HG02840 (cell line): ENCODE results near the gene LCN6.
"Not testable (repeated sequence)": the region's sequence is repeated elsewhere in the genome, so short reads cannot be mapped to it uniquely, and the experiment has no call there.

ENCODE experiments used
- ATAC-seq: cut with Tn5 transposase; IDR thresholded peaks from one replicate; pipeline ENCODE4 v1.9.1; 2021; ENCODE audit warnings: mild to moderate bottlenecking, moderate library complexity, moderate number of reproducible peaks; ENCODE audit not compliant: unreplicated experiment, low FRiP score

LCN6 gene

GRCh38 chr9:136748201-136748600 is at the start of gene LCN6:
TSS of gene LCN6 (minus strand) at chr9:136748525. CDS start at chr9:136748483, 42 bp downstream.
- ATAC-seq = no peak

DNA sequence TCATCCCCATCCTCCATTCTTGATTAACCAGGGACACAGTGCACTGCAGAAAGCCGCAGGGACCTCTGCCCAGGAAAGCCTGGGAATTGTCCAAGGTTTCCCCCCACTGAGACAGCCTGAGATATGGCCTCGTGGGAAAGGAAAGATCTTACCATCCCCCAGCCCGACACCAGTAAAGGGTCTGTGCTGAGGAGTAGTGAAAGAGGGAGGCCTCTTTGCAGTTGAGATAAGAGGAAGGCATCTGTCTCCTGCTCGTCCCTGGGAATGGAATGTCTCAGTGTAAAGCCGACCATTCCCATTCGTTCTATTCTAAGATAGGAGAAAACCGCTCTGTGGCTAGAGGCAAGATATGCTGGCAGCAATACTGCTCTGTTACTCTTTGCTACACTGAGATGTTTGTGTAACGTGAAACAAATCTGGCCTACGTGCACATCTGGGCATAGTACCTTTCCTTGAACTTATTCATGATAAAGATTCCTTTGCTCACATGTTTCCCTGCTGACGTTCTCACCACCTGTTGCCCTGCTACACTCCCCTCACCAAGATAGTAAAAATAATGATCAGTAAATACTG is 48.5 kb upstream of the LCN6 start:
- not testable (repeated sequence) for ATAC-seq

- ATAC-seq = no peak
Observed at GRCh38 chr9:136796238-136796774, 48.0 kb upstream of the LCN6 start, which contains the start of gene CCDC183. TSS of gene CCDC183 (plus strand) at chr9:136796338. CDS start at chr9:136796398, 60 bp downstream.

DNA sequence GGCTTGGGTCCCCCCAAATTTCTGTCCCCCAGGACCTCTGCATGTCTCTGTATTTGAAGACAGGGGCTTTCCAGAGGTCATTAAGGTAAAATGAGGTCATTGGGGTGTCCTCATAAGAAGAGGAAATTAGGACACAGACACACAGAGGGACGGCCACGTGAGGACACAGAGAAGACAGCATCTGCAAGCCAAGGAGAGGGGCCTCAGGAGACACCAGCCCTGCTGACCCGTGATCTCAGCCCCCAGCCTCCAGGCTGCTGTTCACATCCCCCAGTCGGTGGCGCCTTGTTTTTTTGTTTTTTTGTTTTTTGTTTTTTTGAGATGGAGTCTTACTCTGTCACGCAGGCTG is 46.6 kb upstream of the LCN6 start:
- no peak for ATAC-seq

DNA sequence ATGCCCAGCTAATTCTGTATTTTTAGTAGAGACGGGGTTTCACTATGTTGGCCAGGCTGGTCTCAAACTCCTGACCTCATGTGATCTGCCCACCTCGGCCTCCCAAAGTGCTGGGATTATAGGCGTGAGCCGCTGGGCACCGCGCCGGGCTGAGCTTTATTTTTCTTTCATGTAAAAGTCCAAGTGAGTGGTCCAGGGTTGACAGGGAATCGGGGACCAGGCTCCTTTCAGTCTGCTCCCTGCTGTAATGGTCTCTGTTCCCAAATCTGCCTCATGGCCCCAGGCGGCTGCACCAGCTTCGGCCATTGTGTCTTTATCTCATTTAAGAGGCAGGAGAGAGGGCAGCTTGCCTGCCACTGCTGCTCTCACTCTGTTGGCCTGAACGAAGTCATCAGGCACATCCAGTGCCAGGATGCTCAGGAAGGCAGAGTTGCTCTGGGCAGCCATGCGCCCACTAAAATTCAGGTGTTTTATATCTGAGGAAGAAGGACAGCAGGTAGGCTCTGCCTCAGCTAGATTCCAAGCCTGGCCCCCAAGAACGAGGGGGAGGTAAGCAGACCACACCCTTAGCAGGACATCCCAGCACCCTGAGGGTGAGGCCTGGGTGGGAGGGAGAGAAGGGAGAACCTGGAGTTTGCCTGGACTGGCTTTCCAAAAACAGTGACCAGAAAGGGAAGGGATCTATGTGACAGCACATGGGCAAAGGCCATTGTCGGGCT is 46.1 kb upstream of the LCN6 start:
- no peak for ATAC-seq

DNA sequence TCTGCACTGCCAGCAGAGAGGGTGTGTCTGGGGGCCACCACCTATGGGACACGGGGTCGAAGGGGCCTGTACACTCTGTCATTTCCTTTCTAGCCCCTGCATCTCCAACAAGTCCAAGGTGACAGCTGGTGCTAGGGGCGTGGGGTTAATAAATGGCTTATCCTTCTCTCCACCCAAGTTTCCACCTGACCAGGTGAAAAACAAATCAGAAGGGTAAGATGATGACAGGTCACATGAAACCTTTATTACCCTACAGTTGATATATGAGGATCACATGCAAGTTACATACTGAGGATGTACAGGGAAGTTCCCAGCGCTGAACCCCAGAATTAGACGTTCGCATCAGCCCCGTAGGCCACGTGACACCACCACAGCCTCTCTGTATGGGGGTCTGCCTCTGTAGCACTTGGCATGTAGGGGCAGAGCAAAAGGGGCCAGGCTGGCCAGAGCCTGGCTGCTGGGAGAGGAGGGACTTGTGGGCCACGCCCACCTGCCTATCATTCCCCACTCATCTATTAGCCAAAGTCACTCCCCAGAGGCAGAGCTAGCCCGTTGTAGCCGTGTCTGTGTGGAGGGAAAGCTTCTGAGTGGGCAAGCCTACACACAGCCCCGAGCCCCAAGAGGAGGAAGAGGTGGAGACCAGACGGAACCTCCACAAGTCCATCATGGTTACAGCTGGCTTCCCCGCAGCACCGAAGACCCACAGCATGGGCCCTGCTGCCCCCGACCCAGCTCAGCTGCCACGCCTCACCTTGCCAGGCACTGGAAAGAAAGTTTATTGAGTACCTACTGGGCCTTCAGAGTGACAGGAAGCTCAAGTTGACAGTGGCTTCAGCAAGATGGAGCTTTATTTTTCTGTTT is 45.0 kb upstream of the LCN6 start:
- ATAC-seq = no peak

DNA sequence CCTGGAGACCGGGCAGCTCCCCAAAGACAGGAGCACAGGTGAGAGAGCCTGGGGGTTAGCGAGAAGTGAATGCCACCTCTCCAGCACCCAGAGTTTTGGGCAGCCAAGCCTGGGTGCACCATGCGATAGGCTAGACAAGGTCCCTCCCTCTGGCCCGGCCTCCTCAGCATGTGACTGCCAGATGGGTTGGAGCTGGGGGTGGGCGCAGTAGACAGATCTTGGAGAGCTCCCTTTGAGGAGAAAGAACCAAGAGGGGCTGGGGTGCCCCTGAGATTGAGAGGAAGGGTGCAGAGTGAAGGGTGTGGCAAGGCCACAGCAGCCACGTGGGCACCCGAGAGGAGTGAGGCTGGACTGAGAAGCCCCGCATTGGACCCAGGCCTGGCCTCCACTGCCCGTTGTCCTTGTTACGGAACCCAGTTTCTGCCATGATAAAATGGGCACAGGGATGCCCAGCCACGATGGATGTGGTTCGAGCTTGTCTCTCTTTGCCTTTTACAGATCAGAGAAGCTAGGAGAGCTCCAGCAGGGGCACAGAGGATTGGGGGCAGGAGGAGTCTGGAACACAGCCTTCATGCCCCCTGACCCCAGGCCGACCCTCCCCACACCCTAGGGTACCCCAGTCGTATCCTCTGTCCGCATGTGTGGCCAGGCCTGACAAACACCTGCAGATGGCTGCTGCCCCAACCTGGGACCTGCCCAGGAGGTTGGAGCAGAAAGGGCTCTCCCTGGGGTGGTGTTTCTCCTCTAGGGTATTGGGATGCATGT is 44.2 kb upstream of the LCN6 start:
- no peak for ATAC-seq

DNA sequence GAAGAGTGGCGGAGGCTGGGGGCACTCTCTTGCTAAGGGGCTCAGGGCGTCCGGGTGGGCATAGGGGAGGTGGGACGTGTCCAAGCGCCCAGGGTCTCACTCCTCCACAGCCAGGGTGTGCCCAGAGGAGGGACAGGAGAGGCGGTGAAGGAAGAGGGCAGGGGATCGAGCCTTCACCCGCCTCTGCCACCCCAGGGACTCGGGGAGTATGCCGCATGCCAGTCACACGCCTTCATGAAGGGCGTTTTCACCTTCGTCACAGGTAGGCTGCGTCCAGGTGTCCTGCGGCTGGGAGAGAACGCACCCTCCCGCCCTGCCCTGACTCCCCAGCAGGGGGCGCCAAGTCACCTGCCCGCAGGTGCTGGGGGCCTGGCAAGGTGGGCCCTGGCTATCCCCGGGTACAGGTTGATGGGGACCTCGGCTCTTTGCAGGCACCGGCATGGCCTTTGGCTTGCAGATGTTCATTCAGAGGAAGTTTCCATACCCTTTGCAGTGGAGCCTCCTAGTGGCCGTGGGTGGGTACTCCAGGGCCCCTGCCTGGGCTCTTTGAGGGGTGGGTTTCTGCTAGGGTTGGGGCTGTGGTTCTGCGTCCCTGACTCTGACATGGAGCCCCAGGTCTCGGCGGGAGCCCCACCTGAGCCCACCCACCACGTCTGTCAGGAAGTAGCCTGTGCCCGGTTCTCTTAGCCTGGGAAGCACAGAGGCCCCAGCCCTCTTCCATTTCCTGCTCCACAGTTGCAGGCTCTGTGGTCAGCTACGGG is 43.4 kb upstream of the LCN6 start:
- peak; percentile 21 for ATAC-seq

DNA sequence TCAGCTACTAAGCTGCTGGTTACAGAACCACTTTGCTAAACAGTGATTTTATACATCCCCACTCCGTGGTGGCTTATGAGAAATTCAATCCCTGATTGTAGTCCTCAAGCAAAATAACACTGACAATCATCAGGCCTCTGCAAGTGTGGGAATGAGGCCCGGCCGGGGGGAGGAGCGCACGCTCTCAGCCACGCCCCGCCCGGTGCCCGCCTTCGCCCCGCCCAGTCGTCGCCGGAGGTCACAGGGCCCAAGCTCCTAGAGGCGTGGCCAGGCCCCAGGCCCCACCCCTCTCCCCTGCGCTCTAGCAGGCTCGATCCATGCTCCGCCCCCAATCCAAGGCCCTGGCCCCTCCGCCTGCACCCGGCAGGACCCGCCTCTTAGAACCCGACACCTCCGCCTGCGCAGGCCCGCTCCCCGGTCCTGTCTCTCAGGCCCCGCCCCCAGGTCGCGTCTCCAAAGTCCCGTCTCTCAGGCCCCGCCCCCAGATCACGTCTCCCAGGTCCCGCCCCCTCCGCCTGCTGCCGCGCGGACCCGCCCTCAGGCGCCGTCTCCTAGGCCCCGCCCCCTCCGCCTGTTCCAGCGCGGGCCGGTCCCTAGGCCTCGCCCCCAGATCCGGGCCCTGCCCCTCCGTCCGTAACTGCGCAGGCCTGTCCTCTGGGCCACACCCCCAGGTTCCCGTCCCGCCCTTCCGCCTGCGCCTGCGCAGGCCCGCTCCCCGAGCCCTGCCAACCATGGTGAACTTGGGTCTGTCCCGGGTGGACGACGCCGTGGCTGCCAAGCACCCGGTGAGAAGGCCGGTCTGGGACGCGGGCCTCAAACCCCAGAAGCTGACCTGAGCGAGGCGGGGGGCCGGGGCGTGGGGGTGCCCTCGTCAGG is 42.6 kb upstream of the LCN6 start, which contains the start of gene TMEM141:
TSS of gene TMEM141 (plus strand) at position 705 of the 876 bp plus-strand sequence. CDS start at position 732, 27 bp downstream.
- peak; percentile 78 for ATAC-seq

GRCh38 chr9:136789523-136789937 is 41.2 kb upstream of the LCN6 start:
- no peak for ATAC-seq

DNA sequence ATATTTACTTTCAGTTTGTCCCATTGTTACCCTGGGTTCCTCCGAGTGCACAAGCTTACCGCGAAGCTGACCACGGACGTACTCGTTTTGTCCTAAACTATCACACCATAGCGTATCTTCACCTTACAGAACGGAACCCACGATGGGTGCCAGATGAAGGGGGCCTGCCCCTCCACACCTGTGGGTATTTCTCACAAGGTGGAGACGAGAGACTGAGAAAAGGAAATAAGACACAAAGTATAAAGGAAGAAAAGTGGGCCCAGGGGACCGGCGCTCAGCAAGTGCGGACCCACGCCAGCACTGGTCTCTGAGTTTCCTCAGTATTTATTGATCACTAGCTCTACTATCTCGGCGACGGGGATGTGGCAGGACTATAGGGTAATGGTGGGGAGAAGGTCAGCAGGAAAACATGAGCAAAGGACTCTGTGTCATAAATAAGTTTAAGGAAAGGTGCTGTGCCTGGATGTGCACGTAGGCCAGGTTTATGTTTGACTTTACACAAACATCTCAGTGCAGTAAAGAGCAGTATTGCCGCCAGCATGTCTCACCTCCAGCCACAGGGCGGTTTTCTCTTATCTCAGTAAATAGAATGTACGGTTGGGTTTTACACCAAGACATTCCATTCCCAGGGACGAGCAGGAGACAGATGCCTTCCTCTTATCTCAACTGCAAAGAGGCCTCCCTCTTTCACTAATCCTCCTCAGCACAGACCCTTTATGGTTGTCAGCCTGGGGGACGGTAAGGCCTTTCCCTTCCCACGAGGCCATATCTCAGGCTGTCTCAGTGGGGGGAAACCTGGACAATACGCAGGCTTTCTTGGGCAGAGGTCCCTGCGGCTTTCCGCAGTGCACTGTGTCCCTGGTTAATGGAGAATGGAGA is 40.6 kb upstream of the LCN6 start:
- not testable (repeated sequence) for ATAC-seq

- no peak for ATAC-seq
Observed at GRCh38 chr9:136787690-136788400, 39.5 kb upstream of the LCN6 start.

GRCh38 chr9:136786983-136787382 is 38.7 kb upstream of the LCN6 start:
- not testable (repeated sequence) for ATAC-seq

DNA sequence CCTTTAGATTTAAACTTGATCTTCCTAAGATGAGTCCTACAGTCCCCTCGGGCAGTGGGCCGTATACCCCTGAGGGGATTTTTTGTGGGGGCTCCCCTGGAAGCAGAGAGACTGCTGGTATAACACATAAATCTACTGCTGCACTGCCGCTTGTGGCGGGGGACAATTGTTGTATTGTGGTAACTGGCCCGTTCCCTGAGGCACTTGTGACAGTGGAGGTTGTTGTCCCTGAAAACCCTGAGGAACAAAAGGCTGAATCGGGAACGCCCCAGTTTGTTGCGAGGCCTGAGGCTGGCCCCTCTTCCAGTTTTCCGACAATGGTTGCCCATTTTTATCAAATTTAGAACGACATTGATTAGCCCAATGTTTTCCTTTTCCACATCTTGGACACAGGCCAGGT is 38.1 kb upstream of the LCN6 start:
- ATAC-seq = no peak

DNA sequence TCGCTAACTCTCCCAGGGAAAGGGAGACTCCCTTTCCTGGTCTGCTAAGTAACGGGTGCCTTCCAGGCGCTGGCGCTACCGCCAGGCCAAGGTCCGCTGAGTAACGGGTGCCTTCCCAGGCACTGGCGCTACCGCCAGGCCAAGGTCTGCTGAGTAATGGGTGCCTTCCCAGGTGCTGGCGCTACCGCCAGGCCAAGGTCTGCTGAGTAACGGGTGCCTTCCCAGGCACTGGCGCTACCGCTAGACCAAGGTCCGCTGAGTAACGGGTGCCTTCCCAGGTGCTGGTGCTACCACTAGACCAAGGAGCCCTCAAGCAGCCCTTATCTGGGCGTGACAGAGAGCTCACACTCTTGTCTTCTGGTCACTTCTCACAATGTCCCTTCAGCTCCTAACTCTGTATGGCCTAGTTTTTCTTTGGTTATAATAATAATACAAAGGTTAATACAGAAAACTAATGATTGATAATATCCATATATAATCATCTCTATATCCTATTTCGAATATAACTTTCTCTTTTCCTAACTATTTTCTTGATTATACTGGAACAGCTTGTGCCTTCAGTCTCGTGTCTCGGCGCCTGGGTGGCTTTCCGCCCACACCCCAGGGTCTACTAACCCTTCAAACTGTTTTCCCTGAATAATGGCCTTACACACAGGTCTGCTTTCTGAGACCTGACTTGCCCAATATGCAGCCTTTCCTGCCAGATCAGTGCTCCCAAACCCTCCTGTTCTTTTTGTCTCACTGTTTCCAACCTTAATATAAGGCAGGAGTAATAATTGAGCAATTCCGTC is 37.4 kb upstream of the LCN6 start:
- not testable (repeated sequence) for ATAC-seq

GRCh38 chr9:136784997-136785361 is 36.7 kb upstream of the LCN6 start:
- ATAC-seq = no peak
